Psoas muscle (tissue), 8 donors: ENCODE data around the gene ACTL7B. TPM values are rescaled to one million over a fixed set of nuclear protein-coding genes. Genes with fewer than 3 reads are reported as not detected.
A peak's percentile ranks its signal among the peaks of the same experiment; 100 is the strongest.

Experiments
- ATAC-seq, 4 donors: fragments of 200-7000 bp; cut with Tn5 transposase; one replicate each; pipeline ENCODE4 v1.9.1; 2020; ENCODE audit warnings: moderate library complexity in 3 of 4, mild to moderate bottlenecking in 2 of 4
- DNase-seq, 2 donors: peaks; one replicate each; pipeline ENCODE4 v3.0.0-alpha.2; 2020
- H3K27ac ChIP-seq: fragments of 200-600 bp; one replicate; pipeline ENCODE4 v1.8.0; 2022
- H3K27me3 ChIP-seq, 3 donors: fragments of 200-600 bp in 1 of 3; one replicate each; pipeline versions ENCODE4 v1.6.1 to v1.8.0; 2013 to 2022; ENCODE audit warnings: low read length in 2 of 3, mild to moderate bottlenecking in 2 of 3, moderate library complexity in 1 of 3; ENCODE audit not compliant: insufficient read depth in 3 of 3
- H3K36me3 ChIP-seq, 2 donors: fragments of 200-600 bp in 1 of 2; one replicate each; pipeline versions ENCODE4 v1.6.1 to v1.8.0; 2013 to 2022; ENCODE audit warnings: low read depth in 1 of 2, mild to moderate bottlenecking in 1 of 2, moderate library complexity in 1 of 2; ENCODE audit not compliant: insufficient read depth in 1 of 2
- H3K4me1 ChIP-seq: fragments of 200-600 bp; one replicate; pipeline ENCODE4 v1.8.0; 2022
- H3K4me3 ChIP-seq: fragments of 200-600 bp; one replicate; pipeline ENCODE4 v1.8.0; 2022; ENCODE audit warnings: mild to moderate bottlenecking
- H3K9me3 ChIP-seq: fragments of 200-600 bp; one replicate; pipeline ENCODE4 v1.8.0; 2022
- CTCF ChIP-seq: fragments of 200-600 bp; IDR thresholded peaks from one replicate; pipeline ENCODE4 v1.8.0; 2022; ENCODE audit warnings: antibody characterized with exemption
- WGBS, 3 donors: extraction: QIAGEN DNeasy Blood & Tissue Kit; methylation state at CpG; one replicate each; pipeline versions ENCODE4 v1.1.6 to v1.1.7; 2013; 5-methylcytosine and 5-hydroxymethylcytosine counted together
- intact Hi-C, 2 donors: fragments of 100-400 bp; cut with DNase I; formaldehyde crosslinking; loops; one replicate each; pipeline versions ENCODE4 v1.11.0 to v1.14.2; 2022
- polyA plus RNA-seq, 3 donors: library from polyadenylated mRNA; stranded (reverse); fragments of 200-250 nt; gene quantifications; one replicate each; pipeline ENCODE4 v1.2.3, GENCODE V29; 2013
- total RNA-seq, 4 donors: library from RNA; stranded (reverse); fragmentation: NEBNext Ultra II Directional in 2 of 4; extraction: Animal tissue kit (Norgen Biotek cat#: 25700) in 2 of 4; gene quantifications; one replicate each; pipeline versions ENCODE4 v1.2.1 to v1.2.4, GENCODE V29; 2021 to 2023
- donor health status: healthy with polysubstance abuse.
- donor health status: DM: no; HTN: no; CAD: no; lungs with moderate emphysema.
- donor health status: Bipolar disorder and iron deficiency.
- donor health status: healthy.
- donor health status: DM: yes; HTN: yes; CAD: no.
- donor health status: DM: no; HTN: no; CAD: no.
- donor health status: DM: no; HTN: no; CAD: no.
- donor health status: DM: yes; HTN: yes; CAD: no.

Gene ACTL7B
- total and polyA plus RNA-seq, 7 donors: not detected

GRCh38 chr9:108865037-108865436 is 9.3 kb upstream of the ACTL7B start:
- ATAC-seq (peak in 3 of 4 donors; percentile 57 to 78 (median 66)), DNase-seq (no peak)
- H3K4me3 ChIP-seq: no peak overlapping the region
- no peak overlapping the region for H3K27ac ChIP-seq
- 73 to 85% (median 78%) methylated on average over 4 of the region's 4 CpGs for WGBS, 3 donors
- intact Hi-C loops: no loop called here
- no peaks in the 10 kb centered on the region for H3K9me3 ChIP-seq
- no peak for TF ChIP-seq CTCF
- H3K4me1 ChIP-seq: no peaks in the 10 kb centered on the region
- no peaks in the 10 kb centered on the region for H3K27me3 ChIP-seq
- peaks cover 0 to 23% of the 10 kb centered on the region in 2 donors for H3K36me3 ChIP-seq

- Histone ChIP-seq H3K4me3 (no peak overlapping the region), H3K4me1 (no peaks in the 10 kb centered on the region), H3K27ac (no peak overlapping the region), H3K9me3 (no peaks in the 10 kb centered on the region), H3K36me3 (peaks cover 0 to 22% of the 10 kb centered on the region in 2 donors), H3K27me3 (no peaks in the 10 kb centered on the region)
- ATAC-seq: no peak
- TF ChIP-seq CTCF: no peak
- DNase-seq: no peak
- intact Hi-C loops: no loop called here
- 74 to 79% (median 78%) methylated on average over 3 of the region's 3 CpGs for WGBS, 3 donors
These were observed 8.7 kb upstream of the ACTL7B start for GRCh38 chr9:108864446-108864845.

GRCh38 chr9:108863891-108864290 is 8.1 kb upstream of the ACTL7B start:
- intact Hi-C loops: no loop called here
- H3K4me1 ChIP-seq: no peaks in the 10 kb centered on the region
- peaks cover 0 to 16% of the 10 kb centered on the region in 2 donors for H3K36me3 ChIP-seq
- H3K4me3 ChIP-seq: no peak overlapping the region
- WGBS, 3 donors: 83 to 94% (median 86%) methylated on average over 3 of the region's 3 CpGs
- TF ChIP-seq CTCF: no peak
- H3K27ac ChIP-seq: no peak overlapping the region
- H3K27me3 ChIP-seq: no peaks in the 10 kb centered on the region
- no peaks in the 10 kb centered on the region for H3K9me3 ChIP-seq
- DNase-seq (no peak), ATAC-seq (no peak)

- Histone ChIP-seq H3K36me3 (no peaks in the 10 kb centered on the region), H3K4me1 (no peaks in the 10 kb centered on the region), H3K27ac (no peak within 1 kb of the TSS), H3K27me3 (no peaks in the 10 kb centered on the region), H3K9me3 (no peaks in the 10 kb centered on the region), H3K4me3 (no peak within 1 kb of the TSS)
- TF ChIP-seq CTCF: no peak
- WGBS, 3 donors: 95 to 98% (median 96%) methylated on average over 3 of the region's 3 CpGs
- intact Hi-C loops: no loop called here
- DNase-seq (no peak), ATAC-seq (no peak)
These were observed 6.2 kb upstream of the ACTL7B start, which contains the start of gene ACTL7A for GRCh38 chr9:108861997-108862396. TSS of gene ACTL7A (plus strand) at chr9:108862266. CDS start at chr9:108862323, 57 bp downstream.

GRCh38 chr9:108861464-108861863 is 5.7 kb upstream of the ACTL7B start:
- no peak for TF ChIP-seq CTCF
- 63 to 73% (median 66%) methylated on average over 7 of the region's 7 CpGs for WGBS, 3 donors

More at GRCh38 chr9:108861464-108861863, 5.7 kb upstream of the ACTL7B start:
- ATAC-seq (no peak), DNase-seq (no peak)
- no peaks in the 10 kb centered on the region for H3K36me3 ChIP-seq
- intact Hi-C loops: no loop called here
- H3K9me3 ChIP-seq: no peaks in the 10 kb centered on the region
- no peak overlapping the region for H3K27ac ChIP-seq
- no peaks in the 10 kb centered on the region for H3K4me1 ChIP-seq
- H3K27me3 ChIP-seq: no peaks in the 10 kb centered on the region
- H3K4me3 ChIP-seq: no peak overlapping the region
